RPMI7951 (cell line): ENCODE data around the gene DCXR. TPM values are rescaled to one million over a fixed set of nuclear protein-coding genes. Genes with fewer than 3 reads are reported as not detected.

Experiments
- DNase-seq: peaks from one replicate; pipeline ENCODE4 v3.0.0-alpha.2; 2012; ENCODE audit warnings: low read depth
- total RNA-seq: library from RNA; depleted of rRNA; stranded (reverse); fragments of >200 nt; shearing (Covaris generic); gene quantifications from 2 replicates; pipeline ENCODE4 v1.2.3, GENCODE V29; 2014

DCXR gene
- total RNA-seq, 1 experiment from 2014 or later = 82.2 TPM

DNA sequence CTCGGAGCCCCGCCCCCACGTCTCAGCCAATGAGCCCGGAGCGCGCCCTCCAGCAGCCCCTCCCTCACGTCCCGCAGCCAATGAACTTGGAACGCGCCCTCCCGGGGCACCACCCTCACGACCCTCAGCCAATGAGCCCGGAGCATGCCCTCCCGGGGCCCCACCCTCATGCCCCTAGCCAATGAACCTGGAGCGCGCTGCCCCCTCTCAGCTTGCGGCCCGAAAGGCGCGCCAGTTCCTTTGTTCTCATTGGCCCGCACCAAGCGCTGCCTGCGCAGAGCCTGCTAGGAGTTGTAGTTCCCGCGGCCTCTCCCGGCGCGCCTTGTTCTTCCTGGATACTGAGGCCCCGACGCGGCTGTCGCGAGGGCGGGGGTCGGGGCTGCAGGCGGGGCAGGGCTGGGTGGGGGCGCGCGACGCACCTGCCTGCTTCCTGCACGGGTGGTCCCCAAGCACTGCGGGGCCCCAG is 14.5 kb downstream of the DCXR start, which contains the start of gene LRRC45:
TSS of gene LRRC45 (plus strand) at position 325 of the 466 bp plus-strand sequence. CDS start 339 bp downstream, outside the sequence.
- DNase-seq = peak; percentile 98

DNA sequence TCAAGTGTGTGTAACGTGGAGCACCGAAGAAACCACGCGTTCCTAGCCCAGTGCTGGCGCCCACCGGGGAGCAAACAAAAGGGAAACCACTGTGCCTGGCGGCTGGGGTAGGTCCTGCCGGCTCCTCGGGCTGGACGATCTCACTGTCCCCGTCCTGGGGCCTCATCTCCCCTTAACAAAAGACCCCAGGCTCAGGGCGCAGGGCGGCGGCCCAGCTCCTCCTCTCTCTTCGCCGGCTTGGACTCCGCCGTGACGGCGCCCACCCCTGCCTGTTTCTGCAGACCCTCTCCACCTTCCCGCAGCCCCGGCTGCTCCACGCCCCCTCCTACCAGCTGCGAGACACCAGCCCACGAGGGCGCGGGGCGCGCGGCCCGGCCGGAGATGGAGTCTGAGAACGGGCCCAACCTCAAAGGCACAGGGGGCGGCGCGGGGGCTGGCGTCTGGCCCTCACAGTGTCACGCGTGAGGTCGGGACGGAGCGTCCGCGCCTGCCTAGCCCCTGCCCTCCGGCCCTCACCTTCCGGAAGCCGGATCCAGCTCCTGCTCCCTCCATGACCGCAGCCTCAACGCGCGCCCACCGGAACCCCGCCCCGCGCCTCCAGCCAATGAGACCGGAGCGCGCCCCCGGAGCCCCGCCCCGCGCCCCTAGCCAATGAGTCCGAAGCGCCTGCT is 15.1 kb downstream of the DCXR start, which contains the start of gene CENPX:
TSS of gene CENPX (minus strand) at position 569 of the 671 bp plus-strand sequence. CDS start at position 552, 17 bp downstream.
- DNase-seq = no peak

DNA sequence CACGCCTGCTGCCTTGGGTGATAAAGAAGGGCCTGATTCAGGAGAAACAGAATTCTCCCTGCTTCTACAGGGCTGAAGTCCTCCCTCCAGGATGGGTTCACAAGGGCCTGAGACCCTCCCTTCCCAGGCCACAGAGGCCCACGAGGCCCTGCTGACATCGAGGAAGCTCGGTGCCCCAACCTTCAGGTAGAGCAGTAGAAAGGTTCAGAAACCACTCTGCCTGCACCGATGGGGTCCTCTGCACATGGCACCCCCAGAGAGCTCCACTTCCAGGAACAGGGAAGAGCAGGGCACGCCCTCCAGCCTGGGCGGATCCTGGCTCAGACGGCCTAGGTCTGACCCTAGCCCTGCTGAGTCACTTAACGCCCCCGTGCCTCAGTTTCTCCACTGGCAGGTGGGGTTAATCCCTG is 15.6 kb downstream of the DCXR start:
- DNase-seq = no peak

DNA sequence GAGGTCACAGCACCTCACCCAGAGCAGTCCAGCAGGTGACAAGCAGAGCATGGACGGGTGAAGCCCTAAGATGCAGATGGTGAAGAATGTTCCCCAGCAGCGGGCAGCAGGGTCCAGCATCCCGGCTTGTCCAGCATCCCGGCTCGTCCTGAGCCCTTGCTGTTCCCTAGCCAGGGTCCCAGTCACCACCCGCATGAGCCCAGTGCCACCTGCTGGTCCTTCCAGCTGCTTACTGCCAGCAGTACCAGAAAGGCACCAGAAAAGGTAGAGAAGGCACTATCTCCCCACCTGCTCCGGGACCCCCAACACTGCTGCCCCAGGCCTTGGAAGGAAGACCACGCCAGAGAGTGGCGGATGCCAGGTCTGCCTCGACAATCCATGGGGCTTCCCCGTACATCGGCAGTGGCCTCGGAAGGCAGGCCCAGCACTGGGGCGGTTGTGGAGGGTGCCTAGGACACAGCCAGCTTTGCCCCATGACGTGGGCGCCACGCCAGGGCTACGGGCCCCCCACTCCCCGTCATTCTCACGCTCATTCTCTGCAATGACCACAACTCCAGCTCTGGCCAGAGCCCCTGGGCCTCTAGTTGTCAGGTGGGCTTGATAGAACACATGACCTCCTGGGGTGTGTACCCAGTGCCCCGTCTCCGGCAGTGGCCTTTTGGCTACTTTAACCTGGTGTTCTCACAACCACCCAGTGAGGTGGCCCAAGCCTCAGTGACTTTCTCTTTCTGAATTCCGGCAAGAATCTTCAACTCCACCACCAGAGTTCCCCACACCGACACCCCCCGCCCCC is 16.2 kb downstream of the DCXR start:
- DNase-seq = peak; percentile 79

DNA sequence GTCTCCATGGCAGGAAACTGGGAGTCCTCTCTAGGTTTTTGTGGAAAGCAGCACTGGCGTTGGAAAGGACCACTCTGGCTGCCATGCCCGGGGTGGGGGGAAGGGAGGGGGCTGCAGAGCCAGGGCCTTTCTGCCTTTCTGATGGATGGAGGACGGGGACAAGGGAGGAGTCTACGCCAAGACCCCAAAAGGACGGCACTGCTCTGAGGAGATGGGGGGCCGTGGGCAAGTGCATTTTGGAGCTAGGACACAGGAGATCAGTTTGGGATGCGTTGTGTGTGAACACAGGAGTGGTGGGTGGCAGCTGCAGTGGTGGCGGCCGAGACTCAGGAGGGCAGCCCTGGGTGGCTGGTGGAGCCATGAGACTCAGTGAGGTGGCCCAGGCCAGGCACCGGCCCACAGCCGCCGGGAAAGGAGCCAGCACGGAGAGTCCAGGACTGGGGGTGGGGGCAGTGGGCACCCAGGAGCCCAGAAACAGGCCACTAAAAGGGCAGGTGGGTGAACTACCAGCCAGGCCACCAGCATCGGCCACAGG is 16.9 kb downstream of the DCXR start:
- DNase-seq = no peak

DNA sequence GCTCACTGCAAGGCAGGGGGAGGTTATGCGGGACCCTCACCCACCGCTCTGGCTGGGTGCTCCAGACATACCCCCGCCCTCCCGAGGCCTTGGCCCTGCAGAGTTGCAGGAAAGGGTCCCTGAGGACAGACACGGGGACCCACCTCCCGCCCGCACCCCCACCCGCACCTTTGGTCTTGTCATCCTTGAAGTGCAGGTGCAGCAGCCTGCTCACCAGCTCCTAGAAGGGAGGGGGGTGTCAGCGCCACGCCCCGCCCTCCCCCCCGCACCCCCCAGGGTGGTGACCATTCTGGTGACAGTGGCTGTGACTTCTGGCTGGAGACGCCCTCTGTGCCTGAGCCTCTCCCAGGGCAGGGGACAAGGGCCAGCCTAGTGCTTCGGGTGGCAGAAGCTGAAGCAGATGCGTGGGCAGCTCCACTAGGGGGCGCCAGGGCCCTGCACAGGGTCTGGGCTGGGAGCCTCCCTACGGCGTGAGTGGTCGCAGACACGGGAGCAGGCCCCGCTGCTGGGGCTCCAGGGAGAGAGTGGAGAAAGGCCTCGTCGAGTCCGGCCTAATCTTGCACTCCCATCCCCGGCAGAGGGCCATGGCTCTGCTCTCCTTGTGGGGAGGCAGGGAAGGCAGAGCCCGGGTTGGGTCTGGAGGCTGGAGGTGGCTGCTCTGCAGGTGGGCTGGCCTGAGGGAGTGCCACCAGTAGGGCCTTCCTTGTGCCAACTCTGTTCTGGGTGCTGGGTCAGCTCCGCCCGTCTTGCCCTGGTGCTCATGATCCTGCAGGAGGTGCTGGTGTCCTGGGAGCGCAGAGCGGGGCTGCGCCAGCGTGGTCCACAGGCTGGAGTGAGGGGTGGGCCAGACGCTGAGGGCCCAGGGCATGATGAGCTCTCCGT is 17.6 kb downstream of the DCXR start:
- no peak for DNase-seq

DNA sequence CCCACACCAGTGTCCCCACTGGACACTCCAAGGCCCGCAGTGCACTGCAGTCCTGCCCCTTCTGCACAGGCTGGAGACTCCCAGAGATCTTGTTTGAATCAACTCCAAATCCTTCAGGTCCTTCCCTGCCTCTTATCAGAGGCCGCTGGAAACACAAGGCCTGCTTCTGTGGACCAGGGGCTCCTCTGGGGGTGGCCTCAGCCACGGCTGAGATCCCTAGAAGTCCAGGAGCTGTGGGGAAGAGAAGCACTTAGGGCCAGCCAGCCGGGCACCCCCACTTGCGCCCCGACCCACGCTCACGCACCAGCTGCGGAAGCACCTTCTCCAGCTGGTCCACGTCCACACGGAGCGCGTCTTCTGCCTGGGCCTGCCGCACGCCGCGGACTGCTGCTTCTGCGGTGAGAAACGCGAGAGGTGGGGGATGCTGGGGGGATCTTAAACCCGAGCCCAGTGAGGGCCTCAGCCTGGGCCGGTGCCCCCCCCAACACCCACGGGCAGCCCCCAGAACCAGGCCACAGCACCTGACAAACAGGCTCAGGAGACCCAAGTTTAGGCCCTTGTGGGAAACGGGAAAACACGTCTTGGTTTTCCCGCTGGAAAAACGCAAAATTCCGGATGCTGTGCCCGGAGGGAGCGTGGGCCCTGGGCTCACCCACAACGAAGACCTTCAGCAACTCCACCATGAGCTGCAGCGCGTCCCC is 18.4 kb downstream of the DCXR start:
- no peak for DNase-seq

DNA sequence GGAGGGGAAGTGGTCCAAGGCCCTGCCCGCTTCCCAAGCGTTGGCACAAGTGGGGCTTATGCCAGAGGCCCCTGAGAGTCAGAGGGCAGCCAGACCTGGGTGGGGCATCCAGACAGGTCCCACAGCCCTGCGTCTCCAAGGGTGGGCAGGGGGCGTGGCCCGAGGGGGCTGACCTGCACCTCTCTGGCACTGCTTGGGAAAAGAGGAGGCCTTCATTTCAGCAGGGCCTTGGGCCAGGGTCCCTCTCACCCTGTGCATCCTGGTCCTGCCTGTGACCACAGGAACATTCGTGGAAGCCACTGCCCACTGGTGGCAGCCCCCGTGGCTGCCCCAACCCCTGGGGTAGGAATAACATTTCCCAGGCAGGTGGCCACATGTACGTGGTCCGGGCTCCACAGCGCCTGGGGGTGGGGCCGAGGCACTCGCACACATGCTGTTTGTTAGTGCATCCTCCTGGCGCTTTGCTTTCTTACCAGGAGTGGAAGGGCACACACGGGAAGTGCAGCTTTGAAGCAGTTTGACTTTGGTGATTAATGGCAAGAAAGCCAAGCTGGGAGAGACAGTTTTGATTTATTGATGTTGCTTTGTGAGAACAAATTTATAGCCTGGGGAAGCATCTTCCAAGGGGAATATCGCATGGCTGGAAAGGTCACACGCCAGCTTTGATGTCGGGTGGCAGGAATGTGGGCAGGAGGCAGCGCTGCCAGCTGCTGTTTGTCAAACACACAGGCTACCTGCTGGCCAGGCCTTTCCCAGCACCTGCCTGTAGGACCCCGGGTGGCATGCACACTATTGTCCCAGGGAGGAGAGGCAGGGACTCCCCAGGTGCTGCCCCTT is 19.1 kb downstream of the DCXR start:
- no peak for DNase-seq

DNA sequence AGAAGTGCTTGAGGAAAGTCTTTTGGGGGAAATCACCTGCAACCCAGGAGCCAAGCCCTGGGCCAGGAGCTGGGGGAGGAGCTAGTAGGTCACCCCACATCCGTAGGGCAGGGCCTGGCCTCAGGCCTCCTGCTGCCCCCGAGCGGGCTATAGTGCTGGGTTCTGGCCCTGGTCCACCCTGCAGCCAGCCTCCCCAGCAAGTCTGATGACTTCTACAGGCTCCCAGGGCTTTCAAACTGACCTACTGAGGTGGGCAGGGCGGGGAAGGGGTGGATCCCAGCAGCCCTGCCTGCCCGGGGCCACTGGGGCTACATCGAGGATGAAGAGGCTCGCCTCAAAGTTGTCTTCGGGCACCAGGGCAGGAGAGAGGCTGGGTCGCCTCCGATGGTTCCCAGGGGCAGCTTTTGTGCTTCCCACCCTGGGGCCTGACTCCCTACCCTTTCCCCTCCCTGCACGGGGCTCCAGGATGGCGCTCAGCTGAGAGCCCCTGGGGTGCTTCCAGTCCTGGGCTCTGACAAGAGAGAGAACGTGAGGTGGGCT is 19.8 kb downstream of the DCXR start:
- no peak for DNase-seq

DNA sequence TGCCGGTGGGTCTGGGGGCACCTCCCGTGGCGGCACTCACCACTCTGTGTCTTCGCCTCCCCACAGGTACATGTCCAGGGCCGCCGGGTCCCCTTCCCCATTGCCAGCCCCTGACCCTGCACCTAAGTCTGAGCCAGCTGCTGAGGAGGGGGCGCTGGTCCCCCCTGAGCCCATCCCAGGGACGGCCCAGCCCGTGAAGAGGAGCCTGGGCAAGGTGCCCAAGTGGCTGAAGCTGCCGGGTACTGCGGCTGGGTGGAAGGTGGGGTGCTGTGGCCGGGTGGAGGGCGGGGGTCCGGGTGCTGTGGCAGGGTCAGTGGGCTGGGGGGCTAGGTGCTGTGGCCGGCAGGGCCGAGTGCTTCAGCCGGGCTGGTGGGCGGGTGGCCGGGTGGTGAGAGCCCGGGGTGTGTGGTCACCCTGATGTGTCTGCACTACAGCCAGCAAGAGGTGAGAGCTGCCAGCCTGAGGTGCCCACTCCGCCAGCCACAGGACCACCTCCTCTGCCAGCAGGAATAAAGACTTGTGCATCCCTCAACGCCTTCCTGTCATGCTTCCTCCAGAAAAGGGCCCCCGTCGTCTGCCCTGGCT is 20.5 kb downstream of the DCXR start:
- DNase-seq = no peak

DNA sequence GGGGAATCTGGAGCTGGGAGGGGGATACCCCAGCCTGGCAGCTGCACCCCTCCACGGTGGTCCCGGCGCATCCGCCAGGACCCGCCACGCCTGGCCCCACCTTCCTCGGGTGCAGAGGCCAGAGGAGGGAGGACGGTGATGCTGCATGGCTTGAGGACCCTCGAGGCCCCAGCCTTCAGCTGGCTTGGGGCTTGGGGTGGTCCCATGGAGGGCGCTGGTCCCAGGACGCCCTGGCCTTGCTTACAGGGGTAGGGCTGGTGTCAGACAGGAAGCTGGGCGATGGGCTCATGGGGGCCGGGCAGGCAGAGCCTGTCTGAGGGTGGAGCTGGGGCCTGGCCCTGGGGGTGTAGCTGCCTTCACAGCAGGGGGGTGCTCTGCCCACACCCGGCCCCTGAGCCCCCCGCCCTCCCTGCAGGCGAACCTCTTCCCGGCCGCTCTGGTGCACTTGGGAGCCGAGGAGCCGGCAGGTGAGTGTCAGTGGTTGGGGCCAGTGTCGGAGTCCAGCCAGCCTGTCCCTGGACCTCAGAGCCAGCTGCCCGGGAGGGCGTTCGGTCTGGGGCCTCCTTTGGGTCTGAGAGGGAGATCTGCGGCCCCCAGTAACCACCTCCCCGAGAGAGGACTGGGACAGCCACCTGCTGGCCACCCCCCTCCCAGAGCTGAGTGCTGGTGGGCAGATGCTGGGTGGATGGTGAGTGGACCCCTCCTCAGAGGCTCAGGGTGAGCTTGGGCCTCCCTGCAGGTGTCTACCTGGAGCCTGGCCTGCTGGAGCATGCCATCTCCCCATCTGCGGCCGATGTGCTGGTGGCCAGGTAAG is 21.2 kb downstream of the DCXR start:
- DNase-seq = no peak

DNA sequence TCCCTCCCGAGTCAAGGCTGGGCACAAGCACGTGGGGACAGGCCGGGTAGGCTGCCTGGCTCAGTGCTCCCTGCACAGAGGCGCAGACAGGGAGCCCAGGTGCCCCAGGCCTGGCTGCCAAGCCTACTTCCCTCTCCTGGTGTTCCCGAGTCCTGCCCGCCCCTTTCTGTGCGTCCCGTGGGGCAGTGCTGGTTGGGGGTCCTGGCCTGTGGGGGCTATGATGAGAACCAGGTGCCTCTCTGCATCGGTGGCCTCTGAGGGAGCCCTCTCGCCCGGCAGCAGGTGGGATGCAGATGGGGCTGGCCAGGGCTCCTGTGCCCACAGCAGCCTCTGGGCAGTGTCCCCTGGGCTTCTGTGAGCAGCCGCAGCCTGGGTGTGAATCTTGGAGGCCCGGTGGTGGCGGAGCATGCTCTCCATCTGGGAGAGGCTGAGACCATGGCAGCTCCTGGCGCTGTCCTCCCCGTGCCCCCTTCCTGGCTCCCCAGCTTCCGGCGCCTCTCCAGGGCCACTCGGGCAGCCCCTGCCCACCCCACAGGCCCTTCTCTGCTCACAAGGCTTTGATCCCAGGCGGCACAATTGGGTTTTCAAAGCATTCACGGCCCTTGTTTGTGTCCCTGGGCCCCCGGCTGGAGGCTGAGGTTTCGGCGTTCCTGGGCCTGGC is 22.1 kb downstream of the DCXR start:
- no peak for DNase-seq

DNA sequence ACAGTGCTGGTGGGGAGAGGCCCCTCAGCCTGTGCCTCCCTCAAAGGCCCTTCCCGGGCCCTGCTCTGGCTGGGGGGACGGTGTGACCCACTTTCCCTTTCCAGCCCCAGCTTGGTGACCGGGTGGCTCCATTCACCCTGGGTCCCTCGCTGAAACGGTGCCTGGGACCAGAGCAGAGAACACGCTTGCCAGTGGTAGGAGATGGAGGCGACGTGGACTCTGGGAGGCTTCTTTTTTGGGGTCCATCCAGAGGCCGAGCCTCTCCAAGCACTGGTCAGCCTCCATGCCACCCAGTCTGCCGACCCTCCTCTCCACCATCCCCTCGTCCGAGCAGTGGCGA is 22.6 kb downstream of the DCXR start:
- no peak for DNase-seq

DNA sequence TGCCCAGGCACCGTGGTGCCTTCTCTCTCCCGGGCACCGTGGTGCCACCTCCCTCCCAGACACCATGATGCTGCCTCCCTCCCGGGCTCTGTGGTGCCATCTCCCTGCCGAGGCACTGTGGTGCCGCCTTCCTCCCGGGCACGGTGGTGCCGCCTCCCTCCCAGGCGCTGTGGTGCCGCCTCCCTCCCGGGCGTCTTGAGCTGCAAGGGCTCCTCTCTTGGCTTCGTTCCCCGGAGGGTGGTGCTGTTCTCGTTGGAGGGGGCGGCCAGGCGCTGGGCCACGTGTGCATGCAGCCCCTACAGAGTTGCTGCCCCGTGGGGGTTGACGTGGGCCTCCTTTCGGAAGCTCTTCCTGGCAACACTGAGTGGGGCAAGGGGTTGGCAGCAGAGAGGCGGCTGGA is 23.1 kb downstream of the DCXR start:
- no peak for DNase-seq

DNA sequence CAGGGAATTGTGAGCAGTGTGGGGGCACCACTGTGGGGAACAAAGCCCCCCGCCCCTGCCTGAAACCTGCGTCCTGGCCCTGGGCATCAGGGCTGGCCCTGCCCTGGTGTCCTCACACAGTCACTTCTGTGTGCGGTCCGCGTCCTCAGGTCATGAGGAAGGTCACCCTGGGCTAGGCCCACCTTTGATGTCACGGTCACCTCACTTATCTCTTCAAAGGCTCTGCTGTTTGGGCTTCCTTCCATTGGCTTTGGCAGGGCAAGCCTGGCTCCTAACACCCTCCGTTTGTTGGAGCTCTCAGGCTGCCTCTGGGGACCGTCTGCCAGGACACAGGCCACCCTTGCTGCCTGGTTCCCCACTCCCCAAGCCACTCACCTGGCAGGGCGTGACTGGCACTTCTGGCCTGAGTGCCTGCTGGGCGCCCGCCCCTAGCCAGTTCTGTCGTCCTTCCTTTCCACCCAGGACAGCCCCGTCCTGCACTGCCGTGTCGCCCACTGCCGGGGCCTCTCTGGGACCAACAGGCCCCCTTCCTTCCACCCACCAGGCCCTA is 23.6 kb downstream of the DCXR start:
- no peak for DNase-seq

DNA sequence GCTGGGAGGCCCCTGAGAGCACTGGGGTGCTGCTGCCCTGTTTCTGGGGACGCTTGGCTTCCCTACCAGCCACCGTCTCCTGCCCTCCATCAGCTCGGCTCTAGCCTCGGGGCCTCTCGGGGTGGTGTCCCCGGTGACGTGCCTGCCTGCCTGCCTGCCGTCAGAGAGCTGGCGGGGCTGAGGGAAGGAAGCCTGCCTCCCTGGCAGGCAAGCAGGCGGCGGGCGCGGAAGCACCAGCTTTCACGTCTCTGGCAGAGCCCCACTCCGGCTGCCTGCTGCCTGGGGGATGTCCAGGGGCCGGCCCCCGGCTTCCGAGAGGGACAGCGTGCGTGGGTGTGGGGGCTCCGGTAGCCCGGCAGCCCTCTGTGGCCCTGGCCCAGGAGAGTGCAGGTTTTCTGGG is 24.2 kb downstream of the DCXR start:
- no peak for DNase-seq

DNA sequence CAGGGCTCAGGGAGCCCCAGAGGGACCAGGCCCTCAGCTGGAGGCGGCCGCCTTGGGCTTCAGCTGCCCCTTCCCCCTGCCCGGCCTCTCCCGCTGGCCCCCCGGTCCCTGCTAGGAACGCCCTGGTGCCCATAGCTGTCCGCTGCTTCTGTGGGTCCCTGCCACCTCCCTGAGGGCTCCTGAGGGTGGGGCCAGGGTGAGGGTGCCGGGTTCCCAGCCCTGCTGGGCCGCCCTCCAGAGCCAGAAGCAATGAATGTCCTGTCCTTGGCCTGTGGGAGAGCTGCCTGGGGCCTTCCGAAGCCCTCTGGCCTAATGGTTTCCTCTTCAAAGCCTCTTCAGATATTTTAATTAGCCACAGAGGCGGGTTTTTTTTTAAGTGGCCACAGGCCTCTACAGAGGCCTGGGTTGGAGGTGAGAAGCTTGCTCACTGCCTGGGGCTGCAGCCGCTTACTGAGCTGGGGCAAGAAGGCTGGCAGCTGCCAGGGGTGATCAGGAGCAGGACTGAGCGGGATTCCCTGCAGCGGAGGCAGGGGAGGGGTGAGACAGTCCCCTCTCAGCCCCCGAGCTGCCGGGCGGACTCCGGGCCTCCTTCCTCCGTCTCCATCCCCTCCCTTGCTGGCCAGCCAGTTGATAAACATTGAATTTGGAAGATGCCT is 24.7 kb downstream of the DCXR start:
- peak; percentile 53 for DNase-seq
